Naive thymus-derived CD8-positive, alpha-beta T cell (primary cell): ENCODE measurements around the gene KIF25. TPM values are rescaled to one million over a fixed set of nuclear protein-coding genes. Genes with fewer than 3 reads are reported as not detected.
A peak's percentile ranks its signal among the peaks of the same experiment; 100 is the strongest.
"Not testable (repeated sequence)": the region's sequence is repeated elsewhere in the genome, so short reads cannot be mapped to it uniquely, and the experiment has no call there.

Source experiments
- ATAC-seq, 2 donors: fragments of 150-1000 bp; cut with Tn5 transposase in 1 of 2; sonication (Bioruptor Pico), chemical (Tn5 transposase) in 1 of 2; 1 replicate in 1 of 2; 2 replicates in 1 of 2; pipeline ENCODE4 v1.10.0; 2021; ENCODE audit warnings: mild to moderate bottlenecking in 2 of 2, moderate library complexity in 2 of 2
- POLR2A ChIA-PET: fragments of 350-600 bp; sonication (Branson Sonifier 250); formaldehyde crosslinking; loops from one replicate; lab custom pipeline; 2021; ENCODE audit warnings: antibody characterized with exemption; lab: Charles Lee
- DNase-seq, 10 donors: peaks; one replicate each; pipeline versions ENCODE4 v3.0.0 to v3.0.0-alpha.2; 2020 to 2022
- H3K27ac Mint-ChIP-seq, 10 donors: one replicate each; pipeline ENCODE4 v1.8.0; 2020 to 2022; ENCODE audit warnings: mild to moderate bottlenecking in 10 of 10, mixed read lengths in 10 of 10, moderate library complexity in 4 of 10, inconsistent platforms in 1 of 10
- H3K27me3 Mint-ChIP-seq, 5 donors: one replicate each; pipeline ENCODE4 v1.8.0; 2021 to 2022; ENCODE audit warnings: mixed read lengths in 5 of 5
- H3K36me3 Mint-ChIP-seq, 3 donors: one replicate each; pipeline ENCODE4 v1.8.0; 2020 to 2022; ENCODE audit warnings: mixed read lengths in 3 of 3, mild to moderate bottlenecking in 2 of 3, inconsistent platforms in 1 of 3
- H3K4me1 Mint-ChIP-seq, 4 donors: one replicate each; pipeline ENCODE4 v1.8.0; 2021 to 2022; ENCODE audit warnings: mixed read lengths in 4 of 4
- H3K4me3 Mint-ChIP-seq, 10 donors: one replicate each; pipeline ENCODE4 v1.8.0; 2020 to 2022; ENCODE audit warnings: mild to moderate bottlenecking in 10 of 10, mixed read lengths in 10 of 10, moderate library complexity in 6 of 10, inconsistent platforms in 1 of 10
- H3K9me3 Mint-ChIP-seq, 9 donors: one replicate each; pipeline ENCODE4 v1.8.0; 2020 to 2022; ENCODE audit warnings: mixed read lengths in 9 of 9, mild to moderate bottlenecking in 3 of 9, inconsistent platforms in 1 of 9, moderate library complexity in 1 of 9
- polyA plus RNA-seq, 3 donors: library from polyadenylated mRNA; unstranded; fragments of 300-500 nt; fragmentation: Illumina TruSeq; gene quantifications; one replicate each; pipeline ENCODE4 v1.2.3, GENCODE V29; 2021
- total RNA-seq, 8 experiments: library from RNA in 2 of 8; stranded (reverse) in 2 of 8; gene quantifications; one replicate each; pipeline ENCODE4 v1.2.3 and lab custom pipeline; 2021 to 2026

The KIF25 gene
- total and polyA plus RNA-seq, 5 experiments from 2014 or later = not detected

GRCh38 chr6:167962711-167963110 lies 34.8 kb upstream of the KIF25 start:
- no peak for DNase-seq
- POLR2A ChIA-PET = no interaction called here
- ATAC-seq = no peak
- H3K9me3 Mint-ChIP-seq = no peaks in the 10 kb centered on the region
- no peak overlapping the region for H3K27ac Mint-ChIP-seq
- peaks cover 0 to 7% (median 0%) of the 10 kb centered on the region in 5 donors for H3K27me3 Mint-ChIP-seq
- H3K4me1 Mint-ChIP-seq = peaks cover 0 to 4% (median 0%) of the 10 kb centered on the region in 4 donors
- no peak overlapping the region for H3K4me3 Mint-ChIP-seq
- peaks cover 0 to 8% (median 4%) of the 10 kb centered on the region in 3 donors for H3K36me3 Mint-ChIP-seq

DNA sequence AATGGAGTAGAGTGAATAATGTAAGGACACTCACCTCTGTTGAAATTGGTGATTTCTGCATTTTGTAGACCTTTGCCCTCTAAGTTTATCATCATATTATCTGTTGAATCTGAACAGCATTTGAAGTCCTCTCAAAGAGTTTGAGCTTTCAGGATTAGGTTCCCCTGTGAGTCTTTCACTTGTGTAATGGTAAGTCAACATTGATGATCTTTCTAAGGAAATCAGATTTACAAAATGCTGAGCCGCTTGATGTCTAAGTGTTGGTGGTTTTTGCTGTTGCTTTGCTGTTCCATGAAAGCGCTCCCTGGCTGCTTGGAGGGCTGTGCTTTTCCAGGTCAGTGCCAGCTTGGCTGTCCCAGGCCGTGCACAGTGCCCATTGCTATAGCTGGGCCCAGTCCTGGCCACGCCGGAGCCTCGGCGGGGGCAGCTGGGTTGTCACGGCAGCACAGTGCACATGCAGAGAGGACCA lies 33.8 kb upstream of the KIF25 start:
- H3K4me3 Mint-ChIP-seq = no peak overlapping the region
- DNase-seq (no peak), ATAC-seq (no peak)
- peak overlapping the region in 1 of 10 donors; percentile 26 for H3K27ac Mint-ChIP-seq
- H3K27me3 Mint-ChIP-seq = peaks cover 0 to 7% (median 0%) of the 10 kb centered on the region in 5 donors
- H3K9me3 Mint-ChIP-seq = no peaks in the 10 kb centered on the region
- peaks cover 0 to 4% (median 0%) of the 10 kb centered on the region in 4 donors for H3K4me1 Mint-ChIP-seq
- peaks cover 0 to 8% (median 4%) of the 10 kb centered on the region in 3 donors for H3K36me3 Mint-ChIP-seq
- POLR2A ChIA-PET = no interaction called here

GRCh38 chr6:167965592-167966539 lies 31.6 kb upstream of the KIF25 start:
- POLR2A ChIA-PET = no interaction called here
- no peaks in the 10 kb centered on the region for H3K9me3 Mint-ChIP-seq
- peaks cover 0 to 7% (median 0%) of the 10 kb centered on the region in 5 donors for H3K27me3 Mint-ChIP-seq
- peaks cover 0 to 11% (median 4%) of the 10 kb centered on the region in 3 donors for H3K36me3 Mint-ChIP-seq
- H3K4me3 Mint-ChIP-seq = no peak overlapping the region
- no peak for ATAC-seq
- no peak overlapping the region for H3K27ac Mint-ChIP-seq
- peaks cover 0 to 4% (median 0%) of the 10 kb centered on the region in 4 donors for H3K4me1 Mint-ChIP-seq
- DNase-seq = no peak

DNA sequence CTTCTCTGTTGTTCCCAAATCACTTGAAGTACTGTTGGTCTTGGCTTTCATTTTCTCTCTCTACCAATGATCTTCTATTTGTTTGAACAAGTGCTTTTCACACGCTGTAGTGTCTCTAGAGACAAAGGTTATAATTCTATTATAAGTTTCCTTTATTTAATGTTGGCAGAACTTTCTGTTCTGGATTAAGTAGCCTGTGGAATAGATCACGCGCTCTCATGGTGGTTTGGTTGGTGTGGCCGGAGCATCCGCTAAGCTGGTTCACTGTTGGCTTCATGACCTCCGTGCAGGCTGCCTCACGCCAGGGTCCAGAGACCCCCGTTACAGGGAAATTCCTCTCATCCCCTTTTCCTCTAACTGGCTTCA lies 30.9 kb upstream of the KIF25 start:
- Mint-ChIP-seq H3K27ac (no peak overlapping the region), H3K9me3 (no peaks in the 10 kb centered on the region), H3K27me3 (peaks cover 0 to 3% (median 0%) of the 10 kb centered on the region in 5 donors), H3K4me3 (no peak overlapping the region), H3K36me3 (peaks cover 0 to 11% (median 4%) of the 10 kb centered on the region in 3 donors), H3K4me1 (peaks cover 0 to 4% (median 0%) of the 10 kb centered on the region in 4 donors)
- POLR2A ChIA-PET = no interaction called here
- no peak for ATAC-seq
- DNase-seq = no peak

DNA sequence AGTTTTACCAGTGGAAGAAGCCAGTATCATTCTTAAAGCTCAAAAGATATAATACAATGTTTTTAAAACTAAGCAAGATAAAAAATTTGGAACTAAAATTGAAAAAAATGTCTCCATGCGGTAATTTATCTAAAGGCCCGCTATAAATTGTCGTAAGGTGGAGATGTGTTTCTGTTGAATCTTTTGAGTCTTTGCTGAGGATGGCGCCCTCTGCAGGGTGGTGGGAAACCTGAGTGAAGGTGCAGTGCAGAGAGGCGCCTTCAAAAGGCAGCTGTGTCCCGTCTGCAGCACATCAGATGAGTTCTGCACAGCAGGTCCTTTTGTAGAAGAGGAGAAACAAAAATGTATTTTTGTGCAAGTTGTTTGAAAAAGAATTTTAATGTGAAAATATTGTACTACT lies 29.4 kb upstream of the KIF25 start:
- ATAC-seq (no peak), DNase-seq (no peak)
- Mint-ChIP-seq H3K27me3 (peaks cover 0 to 3% (median 0%) of the 10 kb centered on the region in 5 donors), H3K4me1 (peaks cover 0 to 4% (median 0%) of the 10 kb centered on the region in 4 donors), H3K36me3 (peaks cover 0 to 8% (median 0%) of the 10 kb centered on the region in 3 donors), H3K27ac (no peak overlapping the region), H3K4me3 (no peak overlapping the region), H3K9me3 (no peaks in the 10 kb centered on the region)
- POLR2A ChIA-PET = no interaction called here

GRCh38 chr6:167970230-167970629 lies 27.2 kb upstream of the KIF25 start:
- no peak for DNase-seq

DNA sequence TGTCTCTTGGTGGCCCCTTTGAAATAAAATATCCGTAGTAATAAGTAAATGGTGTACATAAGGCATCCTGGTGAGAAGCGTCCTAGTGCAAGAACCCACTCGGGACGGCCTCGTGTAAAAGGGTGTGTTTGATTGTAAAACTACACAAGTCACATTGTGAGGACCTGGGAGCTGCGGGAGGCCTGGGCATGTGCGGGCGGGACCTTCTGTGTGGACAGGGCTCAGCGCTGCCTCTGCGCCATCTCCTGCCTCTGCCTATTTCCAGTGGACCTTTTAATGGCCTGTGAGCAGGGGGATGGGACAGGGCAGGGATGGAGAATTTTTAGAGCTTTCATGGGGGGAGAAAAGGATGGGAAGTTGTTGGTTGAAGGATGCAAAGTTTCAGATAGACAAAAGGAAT lies 25.3 kb upstream of the KIF25 start:
- Mint-ChIP-seq H3K4me3 (no peak overlapping the region), H3K4me1 (no peaks in the 10 kb centered on the region), H3K36me3 (peaks cover 0 to 3% (median 0%) of the 10 kb centered on the region in 3 donors), H3K27ac (no peak overlapping the region), H3K9me3 (peaks cover 0 to 2% (median 0%) of the 10 kb centered on the region in 9 donors), H3K27me3 (peaks cover 0 to 12% (median 0%) of the 10 kb centered on the region in 5 donors)
- DNase-seq (no peak), ATAC-seq (no peak)
- POLR2A ChIA-PET = no interaction called here

More at GRCh38 chr6:167970230-167970629, 27.2 kb upstream of the KIF25 start:
- Mint-ChIP-seq H3K9me3 (no peaks in the 10 kb centered on the region), H3K4me3 (no peak overlapping the region), H3K4me1 (peaks cover 0 to under 1% (median 0%) of the 10 kb centered on the region in 4 donors), H3K27ac (no peak overlapping the region), H3K27me3 (peaks cover 0 to 11% (median 0%) of the 10 kb centered on the region in 5 donors), H3K36me3 (peaks cover 0 to 8% (median 0%) of the 10 kb centered on the region in 3 donors)
- POLR2A ChIA-PET = no interaction called here
- no peak for ATAC-seq

- POLR2A ChIA-PET = no interaction called here
- ATAC-seq (no peak), DNase-seq (no peak)
- H3K27me3 Mint-ChIP-seq = peaks cover 0 to 12% (median 2%) of the 10 kb centered on the region in 5 donors
- H3K4me1 Mint-ChIP-seq = no peaks in the 10 kb centered on the region
- peaks cover 0 to 2% (median 0%) of the 10 kb centered on the region in 9 donors for H3K9me3 Mint-ChIP-seq
- no peak overlapping the region for H3K4me3 Mint-ChIP-seq
- peaks cover 0 to 3% (median 0%) of the 10 kb centered on the region in 3 donors for H3K36me3 Mint-ChIP-seq
- peak overlapping the region in 1 of 10 donors; percentile 27 for H3K27ac Mint-ChIP-seq
Observed at GRCh38 chr6:167973148-167973885, 24.2 kb upstream of the KIF25 start.

- DNase-seq = no peak
- Mint-ChIP-seq H3K4me3 (no peak overlapping the region), H3K9me3 (peaks cover 0 to 2% (median 0%) of the 10 kb centered on the region in 9 donors), H3K27ac (no peak overlapping the region), H3K4me1 (no peaks in the 10 kb centered on the region), H3K36me3 (peaks cover 0 to 3% (median 0%) of the 10 kb centered on the region in 3 donors), H3K27me3 (peaks cover 0 to 14% (median 2%) of the 10 kb centered on the region in 5 donors)
- ATAC-seq = no peak
- POLR2A ChIA-PET = no interaction called here
Observed at GRCh38 chr6:167974640-167975344, 22.7 kb upstream of the KIF25 start.

DNA sequence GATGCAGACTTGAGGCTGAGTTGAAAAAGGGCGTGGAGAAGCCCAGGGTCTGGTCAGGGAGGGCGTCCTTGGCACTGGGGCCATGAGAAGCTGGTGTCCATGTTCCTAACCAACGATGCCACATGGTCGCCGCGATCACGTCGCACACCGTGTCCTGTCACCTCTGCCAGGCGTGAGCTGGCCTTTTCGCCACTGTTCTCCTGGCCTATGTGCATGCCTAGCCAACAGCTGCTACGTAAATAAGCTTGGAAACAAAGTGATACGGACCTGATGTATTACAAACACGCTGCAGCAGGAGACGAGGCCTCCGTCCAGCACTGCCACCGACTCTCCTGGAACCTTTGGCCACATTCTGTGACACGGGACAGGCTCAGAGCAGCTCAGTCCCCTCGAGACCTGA lies 22.0 kb upstream of the KIF25 start:
- peaks cover 0 to 2% (median 0%) of the 10 kb centered on the region in 9 donors for H3K9me3 Mint-ChIP-seq
- H3K27me3 Mint-ChIP-seq = peaks cover 0 to 18% (median 2%) of the 10 kb centered on the region in 5 donors
- POLR2A ChIA-PET = no interaction called here
- H3K4me3 Mint-ChIP-seq = no peak overlapping the region
- ATAC-seq = no peak
- no peaks in the 10 kb centered on the region for H3K36me3 Mint-ChIP-seq
- no peak for DNase-seq
- H3K27ac Mint-ChIP-seq = no peak overlapping the region
- H3K4me1 Mint-ChIP-seq = no peaks in the 10 kb centered on the region

DNA sequence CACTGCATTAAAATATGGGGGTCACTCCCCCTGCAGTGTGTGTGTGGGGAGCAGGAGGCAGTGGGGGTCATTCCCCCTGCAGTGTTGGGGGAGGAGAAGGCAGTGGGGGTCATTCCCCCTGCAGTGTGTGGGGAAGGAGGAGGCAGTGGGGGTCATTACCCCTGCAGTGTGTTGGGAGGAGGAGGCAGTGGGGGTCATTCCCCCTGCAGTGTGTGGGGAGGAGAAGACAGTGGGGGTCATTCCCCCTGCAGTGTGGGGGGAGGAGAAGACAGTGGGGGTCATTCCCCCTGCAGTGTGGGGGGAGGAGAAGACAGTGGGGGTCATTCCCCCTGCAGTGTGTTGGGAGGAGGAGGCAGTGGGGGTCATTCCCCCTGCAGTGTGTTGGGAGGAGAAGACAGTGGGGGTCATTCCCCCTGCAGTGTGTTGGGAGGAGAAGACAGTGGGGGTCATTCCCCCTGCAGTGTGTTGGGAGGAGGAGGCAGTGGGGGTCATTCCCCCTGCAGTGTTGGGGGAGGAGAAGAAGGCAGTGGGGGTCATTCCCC lies 21.3 kb upstream of the KIF25 start:
- POLR2A ChIA-PET, H3K27ac Mint-ChIP-seq, H3K4me3 Mint-ChIP-seq: not testable (repeated sequence)

GRCh38 chr6:167976708-167977107 lies 20.8 kb upstream of the KIF25 start:
- no peak overlapping the region for H3K27ac Mint-ChIP-seq
- no peaks in the 10 kb centered on the region for H3K36me3 Mint-ChIP-seq
- no peak for ATAC-seq
- H3K27me3 Mint-ChIP-seq = peaks cover 0 to 18% (median 3%) of the 10 kb centered on the region in 5 donors
- H3K4me3 Mint-ChIP-seq = no peak overlapping the region
- DNase-seq = no peak
- H3K9me3 Mint-ChIP-seq = peaks cover 0 to 2% (median 0%) of the 10 kb centered on the region in 9 donors
- POLR2A ChIA-PET = no interaction called here
- no peaks in the 10 kb centered on the region for H3K4me1 Mint-ChIP-seq

More for the DNA sequence above, 21.3 kb upstream of the KIF25 start:
- H3K36me3 Mint-ChIP-seq, H3K9me3 Mint-ChIP-seq, DNase-seq, H3K4me1 Mint-ChIP-seq, ATAC-seq: not testable (repeated sequence)
- peaks cover 0 to 18% (median 3%) of the 10 kb centered on the region in 5 donors for H3K27me3 Mint-ChIP-seq
